Fibroblast of mammary gland (primary cell): ENCODE results near the gene CDIPT.
"Not testable (repeated sequence)": the region's sequence is repeated elsewhere in the genome, so short reads cannot be mapped to it uniquely, and the experiment has no call there.

Experiments used
- DNase-seq: peaks from one replicate; pipeline ENCODE4 v3.0.0-alpha.2; 2010; ENCODE audit warnings: low read depth
- H3K4me3 ChIP-seq: 2 replicates; pipeline ENCODE4 v1.5.1; 2011; ENCODE audit warnings: low read depth, mild to moderate bottlenecking, low read length, moderate library complexity; ENCODE audit not compliant: control insufficient read depth
- TF ChIP-seq, protein P1 (sequence below): conservative IDR thresholded peaks from 2 replicates; pipeline ENCODE4 v1.5.1; 2011; ENCODE audit warnings: low read depth, low read length, inconsistent platforms; ENCODE audit not compliant: control insufficient read depth, insufficient read depth

The CDIPT gene

DNA sequence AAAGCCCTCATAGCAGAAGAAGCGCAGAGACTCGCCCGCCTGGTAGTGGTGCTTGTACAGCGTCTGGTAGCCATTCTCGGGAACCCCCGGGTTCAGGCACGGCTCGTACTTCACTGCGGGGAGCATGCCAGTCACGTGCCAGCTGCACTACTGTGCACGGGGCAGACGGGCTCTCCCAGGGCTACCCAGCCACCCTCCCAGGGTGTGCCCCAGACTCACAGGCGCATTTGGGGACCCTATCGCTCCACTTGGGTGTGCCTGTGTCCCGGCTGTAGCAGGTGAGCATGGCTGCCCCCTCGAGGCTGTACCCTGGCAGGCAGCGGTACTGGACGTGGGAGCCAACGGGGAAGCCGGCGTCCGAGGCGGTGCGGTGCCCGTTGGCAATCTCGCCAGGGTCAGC, 10.3 kb upstream of the CDIPT start:
- DNase-seq, result no peak
- no peak overlapping the region for H3K4me3 ChIP-seq
- TF ChIP-seq, protein P1, sequence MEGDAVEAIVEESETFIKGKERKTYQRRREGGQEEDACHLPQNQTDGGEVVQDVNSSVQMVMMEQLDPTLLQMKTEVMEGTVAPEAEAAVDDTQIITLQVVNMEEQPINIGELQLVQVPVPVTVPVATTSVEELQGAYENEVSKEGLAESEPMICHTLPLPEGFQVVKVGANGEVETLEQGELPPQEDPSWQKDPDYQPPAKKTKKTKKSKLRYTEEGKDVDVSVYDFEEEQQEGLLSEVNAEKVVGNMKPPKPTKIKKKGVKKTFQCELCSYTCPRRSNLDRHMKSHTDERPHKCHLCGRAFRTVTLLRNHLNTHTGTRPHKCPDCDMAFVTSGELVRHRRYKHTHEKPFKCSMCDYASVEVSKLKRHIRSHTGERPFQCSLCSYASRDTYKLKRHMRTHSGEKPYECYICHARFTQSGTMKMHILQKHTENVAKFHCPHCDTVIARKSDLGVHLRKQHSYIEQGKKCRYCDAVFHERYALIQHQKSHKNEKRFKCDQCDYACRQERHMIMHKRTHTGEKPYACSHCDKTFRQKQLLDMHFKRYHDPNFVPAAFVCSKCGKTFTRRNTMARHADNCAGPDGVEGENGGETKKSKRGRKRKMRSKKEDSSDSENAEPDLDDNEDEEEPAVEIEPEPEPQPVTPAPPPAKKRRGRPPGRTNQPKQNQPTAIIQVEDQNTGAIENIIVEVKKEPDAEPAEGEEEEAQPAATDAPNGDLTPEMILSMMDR, result no peak

DNA sequence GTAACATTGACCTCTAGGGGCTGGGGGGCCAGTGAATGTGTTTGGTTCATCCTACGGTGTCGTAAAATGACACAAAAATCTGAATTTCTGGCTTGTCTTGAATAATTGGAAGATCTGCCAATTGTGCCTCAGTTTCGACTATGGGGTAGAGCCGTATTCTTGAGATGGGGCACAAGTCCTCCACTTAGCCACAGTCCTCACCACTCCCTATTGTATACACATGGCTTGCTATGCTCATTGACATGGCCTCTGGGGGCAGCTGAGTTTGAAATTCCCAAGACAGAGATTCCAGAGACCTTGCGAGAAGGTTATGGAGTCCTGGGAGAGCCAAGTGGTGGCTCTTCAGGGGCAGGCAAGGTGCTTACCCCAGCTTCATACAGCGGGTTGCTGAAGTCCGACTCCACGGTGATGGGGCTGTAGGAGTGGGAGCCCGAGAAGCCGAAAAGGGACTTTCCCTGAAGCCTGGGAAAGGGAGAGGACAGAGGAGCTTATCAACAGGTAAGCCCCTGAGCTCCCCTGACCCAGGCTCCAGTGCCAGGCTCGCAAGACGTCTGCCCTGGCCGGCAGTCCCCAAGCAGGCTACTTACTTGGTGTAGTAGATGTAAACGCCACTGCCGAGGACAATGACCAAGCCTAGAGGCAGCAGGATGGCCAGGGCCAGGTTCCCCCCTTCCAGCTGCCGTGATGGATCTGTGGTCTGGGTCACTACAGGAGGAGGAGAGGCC, 9.0 kb upstream of the CDIPT start:
- no peak overlapping the region for H3K4me3 ChIP-seq
- DNase-seq, result no peak
- TF ChIP-seq, protein P1, result no peak

DNA sequence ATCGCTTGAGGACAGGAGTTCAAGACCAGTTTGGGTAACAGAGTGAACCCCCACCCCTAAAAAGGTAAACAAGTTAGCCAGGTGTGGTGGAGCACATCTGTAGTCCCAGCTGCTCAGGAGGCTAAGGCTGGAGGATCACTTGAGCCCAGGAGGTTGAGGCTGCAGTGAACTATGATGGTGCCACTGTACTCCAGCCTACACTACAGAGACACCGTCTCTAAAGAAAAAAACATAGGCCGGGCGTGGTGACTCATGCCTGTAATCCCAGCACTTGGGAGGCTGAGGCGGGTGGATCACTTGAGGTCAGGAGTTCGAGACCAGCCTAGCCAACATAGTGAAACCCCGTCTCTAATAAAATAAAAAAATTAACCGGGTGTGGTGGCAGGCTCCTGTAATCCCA, 6.0 kb upstream of the CDIPT start:
- DNase-seq, H3K4me3 ChIP-seq: not testable (repeated sequence)

DNA sequence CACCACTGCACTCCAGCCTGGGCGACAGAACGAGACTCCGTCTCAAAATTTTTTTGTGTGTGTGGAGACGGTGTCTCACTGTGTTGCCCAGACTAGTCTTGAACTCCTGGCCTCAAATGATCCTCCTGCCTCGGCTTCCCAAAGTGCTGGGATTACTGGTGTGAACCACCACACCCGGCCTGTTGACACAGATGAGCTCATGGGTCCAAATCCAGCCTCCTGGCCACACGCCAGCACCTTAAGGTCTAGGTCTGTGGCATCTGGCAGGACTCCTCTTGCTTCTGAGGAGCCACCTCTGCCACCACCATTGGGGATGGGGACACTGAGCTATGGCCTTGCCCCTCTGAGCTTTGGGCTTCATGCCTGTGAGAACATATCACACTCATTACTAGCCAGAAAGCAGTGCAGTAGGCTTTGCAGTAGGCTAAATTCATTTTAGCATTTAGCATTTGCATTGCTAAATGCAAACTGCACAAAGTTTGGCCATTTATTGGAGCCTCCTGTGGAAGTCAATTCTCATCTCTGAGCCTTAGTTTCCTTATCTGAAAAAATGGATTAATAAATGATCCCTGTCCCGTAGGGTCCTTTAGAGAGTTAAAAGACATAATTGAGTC, 5.5 kb upstream of the CDIPT start:
- DNase-seq, result no peak
- H3K4me3 ChIP-seq, result no peak overlapping the region
- TF ChIP-seq, protein P1, result no peak

DNA sequence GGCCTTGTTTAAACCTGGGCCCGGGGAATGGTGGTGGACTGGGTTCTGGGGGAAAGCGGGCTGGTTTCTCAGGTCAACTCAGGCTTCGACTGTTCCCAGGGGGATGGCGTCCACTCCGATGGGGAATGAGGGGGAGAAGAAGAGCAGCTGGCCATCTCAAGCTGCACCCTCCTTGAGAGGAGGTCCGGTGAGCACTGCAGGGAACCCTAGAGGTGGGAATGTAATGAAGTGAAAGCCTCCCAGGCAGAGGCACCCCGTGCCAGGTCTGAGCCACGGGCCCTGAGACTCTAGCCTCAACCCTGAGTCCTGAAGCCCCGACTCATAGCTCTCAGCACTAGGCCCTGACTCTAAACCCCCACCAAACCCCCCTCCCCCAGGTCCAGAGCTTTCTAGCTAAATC, 1.2 kb upstream of the CDIPT start:
- TF ChIP-seq, protein P1, result no peak
- H3K4me3 ChIP-seq, result no peak overlapping the region
- DNase-seq, result no peak

DNA sequence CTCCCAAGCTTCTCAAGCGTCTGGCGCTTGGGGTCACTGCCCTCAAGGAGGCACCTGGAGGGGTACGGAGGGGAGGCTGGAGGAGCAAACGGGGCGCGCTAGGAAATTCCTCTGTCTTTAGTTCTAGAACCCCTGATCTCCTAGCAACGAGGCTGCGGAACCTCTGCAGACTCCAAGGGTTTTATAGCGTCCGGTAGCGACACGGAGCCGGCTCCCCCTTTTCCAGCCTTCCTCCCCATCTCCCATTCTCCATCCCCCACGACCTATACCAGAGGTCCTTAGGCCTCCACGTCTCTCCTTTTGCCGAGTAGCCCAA, 601 bp upstream of the CDIPT start:
- TF ChIP-seq, protein P1, result no peak
- peak overlapping the region; percentile 36 for H3K4me3 ChIP-seq
- DNase-seq, result no peak

DNA sequence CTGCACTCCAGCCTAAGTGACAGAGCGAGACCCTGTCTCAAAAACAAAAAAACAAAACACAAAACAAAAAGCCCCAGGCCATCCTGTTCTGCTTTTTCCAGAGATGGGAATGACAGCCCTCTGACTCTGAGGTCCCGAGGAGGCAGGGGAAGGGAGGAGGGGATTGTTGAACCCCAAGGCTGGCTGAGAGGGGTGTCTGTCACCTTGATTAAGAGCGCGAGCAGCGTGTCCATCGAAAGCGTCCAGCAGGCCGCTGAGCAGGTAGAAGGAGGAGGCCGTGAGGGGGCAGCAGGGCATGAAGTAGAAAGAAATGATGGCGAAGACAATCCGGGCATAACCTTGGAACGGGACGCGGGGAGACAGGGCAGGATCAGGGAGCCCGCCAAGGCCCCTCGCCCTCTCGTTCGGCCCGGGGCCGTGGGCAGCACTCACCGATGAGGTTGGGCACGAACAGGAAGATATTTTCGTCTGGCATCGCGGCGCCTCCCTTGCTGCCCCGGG, 593 bp downstream of the CDIPT start:
- no peak for DNase-seq
- TF ChIP-seq, protein P1, result peak; percentile 16
- H3K4me3 ChIP-seq, result peak overlapping the region; percentile 80
